ENCODE data around the gene CREB5.

GRCh38 chr7:28395831-28396230 is 16.5 kb upstream of the CREB5 start:
- TF ChIP-seq, protein P1, sequence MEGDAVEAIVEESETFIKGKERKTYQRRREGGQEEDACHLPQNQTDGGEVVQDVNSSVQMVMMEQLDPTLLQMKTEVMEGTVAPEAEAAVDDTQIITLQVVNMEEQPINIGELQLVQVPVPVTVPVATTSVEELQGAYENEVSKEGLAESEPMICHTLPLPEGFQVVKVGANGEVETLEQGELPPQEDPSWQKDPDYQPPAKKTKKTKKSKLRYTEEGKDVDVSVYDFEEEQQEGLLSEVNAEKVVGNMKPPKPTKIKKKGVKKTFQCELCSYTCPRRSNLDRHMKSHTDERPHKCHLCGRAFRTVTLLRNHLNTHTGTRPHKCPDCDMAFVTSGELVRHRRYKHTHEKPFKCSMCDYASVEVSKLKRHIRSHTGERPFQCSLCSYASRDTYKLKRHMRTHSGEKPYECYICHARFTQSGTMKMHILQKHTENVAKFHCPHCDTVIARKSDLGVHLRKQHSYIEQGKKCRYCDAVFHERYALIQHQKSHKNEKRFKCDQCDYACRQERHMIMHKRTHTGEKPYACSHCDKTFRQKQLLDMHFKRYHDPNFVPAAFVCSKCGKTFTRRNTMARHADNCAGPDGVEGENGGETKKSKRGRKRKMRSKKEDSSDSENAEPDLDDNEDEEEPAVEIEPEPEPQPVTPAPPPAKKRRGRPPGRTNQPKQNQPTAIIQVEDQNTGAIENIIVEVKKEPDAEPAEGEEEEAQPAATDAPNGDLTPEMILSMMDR (IDR thresholded peaks at IDR 0.05), result no peak
- TF ChIP-seq POLR2A (IDR thresholded peaks at IDR 0.05), result no peak
